ENCODE results near the gene TGFA.

DNA sequence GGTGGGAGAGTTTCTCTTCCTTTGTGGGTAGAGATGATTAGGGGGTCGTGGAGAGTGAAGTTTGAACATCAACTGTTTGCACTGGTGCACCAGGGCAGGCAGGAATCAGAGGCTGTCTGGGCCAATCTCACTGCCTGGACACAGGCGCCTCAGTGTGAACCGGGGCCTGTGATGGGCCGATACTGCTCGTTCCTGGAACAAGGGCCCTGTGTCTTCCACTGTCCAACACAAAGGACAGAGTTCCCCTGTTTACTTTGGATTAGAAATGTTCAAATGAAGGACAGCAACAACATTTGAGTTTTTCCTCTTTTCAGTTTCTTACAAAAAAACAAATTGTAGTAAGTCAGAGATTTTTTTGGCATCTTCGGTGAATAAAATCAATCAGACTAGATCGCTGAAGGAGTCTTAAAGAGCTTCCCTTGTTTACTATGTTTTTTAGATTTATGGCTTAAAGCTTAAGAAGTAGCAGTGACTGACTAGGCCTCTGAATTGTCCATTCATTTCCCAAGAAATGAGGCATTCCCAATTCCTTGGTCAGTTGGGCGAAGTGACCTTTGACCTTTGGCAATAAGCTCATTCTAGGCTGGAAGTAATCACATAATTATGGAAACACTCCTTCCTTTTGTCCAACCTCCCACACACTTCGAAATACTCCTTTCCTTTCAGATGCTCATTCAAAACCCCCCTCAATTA is 11.6 kb upstream of the TGFA start:
- TF ChIP-seq, protein P1, sequence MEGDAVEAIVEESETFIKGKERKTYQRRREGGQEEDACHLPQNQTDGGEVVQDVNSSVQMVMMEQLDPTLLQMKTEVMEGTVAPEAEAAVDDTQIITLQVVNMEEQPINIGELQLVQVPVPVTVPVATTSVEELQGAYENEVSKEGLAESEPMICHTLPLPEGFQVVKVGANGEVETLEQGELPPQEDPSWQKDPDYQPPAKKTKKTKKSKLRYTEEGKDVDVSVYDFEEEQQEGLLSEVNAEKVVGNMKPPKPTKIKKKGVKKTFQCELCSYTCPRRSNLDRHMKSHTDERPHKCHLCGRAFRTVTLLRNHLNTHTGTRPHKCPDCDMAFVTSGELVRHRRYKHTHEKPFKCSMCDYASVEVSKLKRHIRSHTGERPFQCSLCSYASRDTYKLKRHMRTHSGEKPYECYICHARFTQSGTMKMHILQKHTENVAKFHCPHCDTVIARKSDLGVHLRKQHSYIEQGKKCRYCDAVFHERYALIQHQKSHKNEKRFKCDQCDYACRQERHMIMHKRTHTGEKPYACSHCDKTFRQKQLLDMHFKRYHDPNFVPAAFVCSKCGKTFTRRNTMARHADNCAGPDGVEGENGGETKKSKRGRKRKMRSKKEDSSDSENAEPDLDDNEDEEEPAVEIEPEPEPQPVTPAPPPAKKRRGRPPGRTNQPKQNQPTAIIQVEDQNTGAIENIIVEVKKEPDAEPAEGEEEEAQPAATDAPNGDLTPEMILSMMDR (IDR thresholded peaks at IDR 0.05): no peak
- no peak for TF ChIP-seq ZFX (IDR thresholded peaks at IDR 0.05; ENCODE audit: borderline replicate concordance)
